ENCODE data around the gene CLDN5.

DNA sequence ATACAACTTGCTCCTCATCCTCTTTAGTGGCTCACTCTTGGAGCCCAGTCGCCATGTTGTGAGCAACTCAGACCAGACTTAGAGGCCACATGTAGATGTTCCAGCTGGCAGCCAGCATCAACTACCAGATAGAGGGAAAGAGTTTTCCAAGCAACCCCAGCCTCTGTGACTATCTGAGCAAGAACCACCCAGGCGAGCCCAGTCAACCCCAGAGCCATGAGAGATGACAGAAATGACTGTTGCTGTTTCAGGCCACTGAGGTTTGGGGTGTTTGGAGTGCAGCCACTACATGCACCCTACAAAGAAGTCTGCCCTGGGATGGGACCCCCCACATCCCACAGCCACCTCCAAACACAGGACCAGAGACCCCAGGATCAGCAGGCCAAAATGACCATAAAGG lies 24.8 kb upstream of the CLDN5 start:
- TF ChIP-seq, protein P1, sequence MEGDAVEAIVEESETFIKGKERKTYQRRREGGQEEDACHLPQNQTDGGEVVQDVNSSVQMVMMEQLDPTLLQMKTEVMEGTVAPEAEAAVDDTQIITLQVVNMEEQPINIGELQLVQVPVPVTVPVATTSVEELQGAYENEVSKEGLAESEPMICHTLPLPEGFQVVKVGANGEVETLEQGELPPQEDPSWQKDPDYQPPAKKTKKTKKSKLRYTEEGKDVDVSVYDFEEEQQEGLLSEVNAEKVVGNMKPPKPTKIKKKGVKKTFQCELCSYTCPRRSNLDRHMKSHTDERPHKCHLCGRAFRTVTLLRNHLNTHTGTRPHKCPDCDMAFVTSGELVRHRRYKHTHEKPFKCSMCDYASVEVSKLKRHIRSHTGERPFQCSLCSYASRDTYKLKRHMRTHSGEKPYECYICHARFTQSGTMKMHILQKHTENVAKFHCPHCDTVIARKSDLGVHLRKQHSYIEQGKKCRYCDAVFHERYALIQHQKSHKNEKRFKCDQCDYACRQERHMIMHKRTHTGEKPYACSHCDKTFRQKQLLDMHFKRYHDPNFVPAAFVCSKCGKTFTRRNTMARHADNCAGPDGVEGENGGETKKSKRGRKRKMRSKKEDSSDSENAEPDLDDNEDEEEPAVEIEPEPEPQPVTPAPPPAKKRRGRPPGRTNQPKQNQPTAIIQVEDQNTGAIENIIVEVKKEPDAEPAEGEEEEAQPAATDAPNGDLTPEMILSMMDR (IDR thresholded peaks at IDR 0.05; ENCODE audit: low read length): no peak
- no peak for TF ChIP-seq EZH2 (optimal IDR thresholded peaks at IDR 0.05; ENCODE audit: low read depth, low read length)
- no peak for TF ChIP-seq EZH2phosphoT487 (IDR thresholded peaks at IDR 0.05; ENCODE audit: low read length)
